ENCODE results near the gene WTAP. TPM values are rescaled to one million over a fixed set of nuclear protein-coding genes. Genes with fewer than 3 reads are reported as not detected.

WTAP gene
- total and polyA plus RNA-seq, 2 of the 8 experiments (the other 6 are each of a cell fraction or from before 2014, with no cell fraction given) = 32.6 to 120 TPM

DNA sequence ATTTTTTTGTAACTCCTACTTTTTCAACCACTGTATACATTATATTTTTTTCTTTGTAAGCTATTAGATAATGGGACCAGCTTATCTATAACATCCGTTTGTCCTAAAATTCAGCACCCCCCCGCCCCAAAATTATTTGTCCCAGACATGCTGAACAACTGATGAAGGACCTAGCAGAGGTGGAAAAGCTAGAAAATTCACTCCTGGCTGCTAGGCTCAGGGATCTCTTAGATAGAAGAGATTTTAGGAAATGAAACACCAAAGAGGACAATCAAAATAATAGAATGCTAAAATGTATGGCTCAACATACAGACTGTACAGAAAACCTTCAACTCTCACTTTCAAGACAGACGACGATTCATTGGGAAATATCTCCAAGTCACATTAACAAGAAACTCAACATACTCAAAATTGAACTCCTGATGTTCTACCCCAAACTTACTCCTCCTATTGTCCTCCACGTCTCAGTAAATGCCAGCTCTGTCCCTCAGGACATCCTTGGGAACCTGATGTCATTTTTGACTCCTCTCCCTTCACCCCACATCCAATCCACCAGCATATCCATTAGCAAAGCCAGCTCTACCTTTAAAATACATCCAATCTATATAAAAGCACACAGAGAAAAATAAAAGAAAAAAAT, 38.9 kb upstream of the WTAP start:
- ChIA-PET POLR2A (ENCODE audit: partially characterized antibody) (interaction anchor here (1.1 to 1.5 kb wide), 2 partner anchors 46 to 101 kb away, joined by 3 read pairs; partner anchors contain the start of gene TCP1), CTCF (ENCODE audit: partially characterized antibody) (interaction anchor here (0.8 to 1.4 kb wide), 4 partner anchors 32 to 553 kb away, joined by 3 to 4 read pairs (median 3); no protein-coding TSS in a partner anchor)
- no peak for TF ChIP-seq MAFK (IDR thresholded peaks at IDR 0.05; ENCODE audit: low read depth, low read length)
- TF ChIP-seq BACH1 (IDR thresholded peaks at IDR 0.05; ENCODE audit: low read length) = no peak
- TF ChIP-seq FOSL1 (IDR thresholded peaks at IDR 0.05; ENCODE audit: insufficient read depth, low read depth, low read length) = no peak

More for the DNA sequence above, 38.9 kb upstream of the WTAP start:
- H4K8ac ChIP-seq (ENCODE audit: extremely low read depth, insufficient read depth, low read length) = no peak overlapping the region
- FAIRE-seq = no peak
- no peak overlapping the region for H4K91ac ChIP-seq (replicated peaks; ENCODE audit: insufficient read length, low read length)
- no peak overlapping the region for H2BK5ac ChIP-seq (ENCODE audit: low read depth, low read length)
- peaks cover 5% of the 10 kb centered on the region for H3K79me1 ChIP-seq (ENCODE audit: low read depth, low read length)
- H3K27me3 ChIP-seq (replicated peaks in 1 of 4; ENCODE audit: control insufficient read depth in 3 of 4, extremely low read depth in 1 of 4, insufficient read depth in 3 of 4, low read length in 3 of 4) = no peaks in the 10 kb centered on the region
- no peak overlapping the region for H3K4me3 ChIP-seq (ENCODE audit: extremely low read depth in 1 of 4, insufficient read depth in 2 of 4, low read depth in 3 of 4, low read length in 4 of 4)
- H2BK12ac ChIP-seq (ENCODE audit: low read depth, low read length) = no peak overlapping the region
- no peaks in the 10 kb centered on the region for H3K9me3 ChIP-seq (ENCODE audit: insufficient read depth in 2 of 2, low read depth in 1 of 2, low read length in 1 of 2)
- H2AK5ac ChIP-seq (ENCODE audit: low read depth, low read length) = no peak overlapping the region
- H3K56ac ChIP-seq (replicated peaks; ENCODE audit: insufficient read length, low read depth, low read length) = no peak overlapping the region
- H3K27ac ChIP-seq (ENCODE audit: low read depth, low read length) = no peak overlapping the region
- DNase-seq (ENCODE audit: low read depth in 1 of 2, low spot score in 2 of 2) = no peak
- H2AFZ ChIP-seq (ENCODE audit: low read length) = no peak overlapping the region
- no peak overlapping the region for H4K5ac ChIP-seq (ENCODE audit: insufficient read length, low read depth, low read length)
- peaks cover 4 to 12% of the 10 kb centered on the region in 2 experiments for H4K20me1 ChIP-seq (replicated peaks in 1 of 2; ENCODE audit: control insufficient read depth in 1 of 2, insufficient read depth in 2 of 2, low read length in 2 of 2)
- no peak overlapping the region for H3K18ac ChIP-seq (ENCODE audit: extremely low read depth, low read length)
- 96% methylated on average over 5 of the region's 5 CpGs; no CpG with 5 or more reads in 1 of the 2 experiments for WGBS, 2 experiments (ENCODE audit: extremely low coverage in 1 of 2, insufficient coverage in 1 of 2, insufficient read length in 1 of 2, insufficient replicate concordance in 2 of 2, low coverage in 1 of 2, low lambda C conversion rate in 2 of 2, missing lambda C conversion rate in 1 of 2)
- H3K4me2 ChIP-seq (ENCODE audit: insufficient read depth in 1 of 2, low read depth in 2 of 2, low read length in 2 of 2) = no peak overlapping the region
- no peak overlapping the region for H3K4ac ChIP-seq (replicated peaks; ENCODE audit: insufficient read length, low read depth, low read length)
- H3K23me2 ChIP-seq (ENCODE audit: low read depth, low read length) = peaks cover 7% of the 10 kb centered on the region
- H3K14ac ChIP-seq (ENCODE audit: insufficient read length) = no peak overlapping the region
- H2BK15ac ChIP-seq (ENCODE audit: low read length) = no peak overlapping the region
- H2BK120ac ChIP-seq (replicated peaks; ENCODE audit: low read depth, low read length) = no peak overlapping the region
- peaks cover 0 to 9% (median 4%) of the 10 kb centered on the region in 4 experiments; a peak in 4 of 7 replicates for H3K4me1 ChIP-seq (replicated peaks in 1 of 4; ENCODE audit: control insufficient read depth in 3 of 4, insufficient read depth in 4 of 4, low read length in 3 of 4)
- H3K36me3 ChIP-seq (ENCODE audit: control insufficient read depth in 2 of 4, insufficient read depth in 4 of 4, low read length in 3 of 4) = peaks cover 0 to 28% (median 12%) of the 10 kb centered on the region in 4 experiments; a peak in 5 of 8 replicates
- no peak overlapping the region for H2BK20ac ChIP-seq (ENCODE audit: low read length)
- peaks cover 3 to 33% of the 10 kb centered on the region in 2 experiments; a peak in 3 of 4 replicates for H3K79me2 ChIP-seq (ENCODE audit: control insufficient read depth in 1 of 2, insufficient read depth in 2 of 2, low read length in 2 of 2)
- no peak overlapping the region for H3K9ac ChIP-seq (replicated peaks in 1 of 4; ENCODE audit: extremely low read depth in 1 of 4, low read depth in 3 of 4, low read length in 3 of 4)
- H3K23ac ChIP-seq (ENCODE audit: insufficient read length) = no peak overlapping the region
